IPS DF 6.9 (cell line): Measurements from ENCODE around the gene MFSD6.

Experiments
- DNase-seq: peaks from one replicate; pipeline ENCODE4 v3.0.0-alpha.2; 2013; ENCODE audit warnings: low read depth, low spot score
- H3K27ac ChIP-seq: one replicate; pipeline ENCODE4 v1.5.1; 2013; ENCODE audit warnings: low read length, control low read depth
- H3K27me3 ChIP-seq: 2 replicates; pipeline ENCODE4 v1.6.1; 2013; ENCODE audit warnings: mild to moderate bottlenecking, low read length; ENCODE audit not compliant: control insufficient read depth, insufficient read depth
- H3K36me3 ChIP-seq: 2 replicates; pipeline ENCODE4 v1.6.1; 2013; ENCODE audit warnings: low read length; ENCODE audit not compliant: control insufficient read depth, insufficient read depth
- H3K4me1 ChIP-seq: 2 replicates; pipeline ENCODE4 v1.6.1; 2013; ENCODE audit warnings: low read length; ENCODE audit not compliant: control insufficient read depth, insufficient read depth
- H3K4me3 ChIP-seq: 2 replicates; pipeline ENCODE4 v1.5.1; 2013; ENCODE audit warnings: mild to moderate bottlenecking, low read length
- H3K9me3 ChIP-seq: 2 replicates; pipeline ENCODE4 v1.6.1; 2013; ENCODE audit warnings: low read length, inconsistent platforms; ENCODE audit not compliant: control insufficient read depth, insufficient read depth
- WGBS: extraction: QIAGEN DNeasy Blood & Tissue Kit; methylation state at CpG from one replicate; pipeline ENCODE4 v1.1.7; 2013; ENCODE audit warnings: mixed read lengths, missing lambda C conversion rate; ENCODE audit not compliant: insufficient read length, insufficient coverage; 5-methylcytosine and 5-hydroxymethylcytosine counted together

Gene MFSD6

DNA sequence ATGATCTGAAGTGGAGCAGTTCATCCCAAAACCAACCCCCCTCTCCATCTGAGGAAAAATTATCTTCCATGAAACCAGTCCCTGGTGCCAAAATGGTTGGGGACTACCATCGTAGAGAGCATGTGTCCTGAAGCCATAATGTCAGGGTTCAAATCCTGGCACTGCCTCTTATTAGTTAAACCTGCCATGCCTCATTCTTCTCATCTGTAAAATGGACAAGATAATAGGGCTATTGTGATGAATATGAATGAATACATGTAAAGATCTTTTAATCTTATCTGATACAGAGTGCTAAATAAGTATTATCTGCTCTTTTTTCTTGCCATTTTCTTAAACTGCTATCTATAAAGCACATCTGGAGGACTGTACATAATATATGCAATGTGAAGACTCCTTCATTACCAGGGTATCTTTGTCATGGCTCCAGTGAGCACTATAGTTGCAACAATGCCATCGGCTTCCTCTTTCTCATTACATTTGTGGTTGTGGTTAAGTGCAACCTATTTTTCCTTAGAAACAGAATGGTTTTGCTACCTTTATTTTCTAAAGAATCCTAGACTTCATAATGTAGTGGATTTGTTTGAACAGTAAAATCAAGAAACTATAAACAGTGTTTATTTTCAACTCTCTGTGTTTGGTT lies 27.0 kb downstream of the MFSD6 start:
- no CpG with 5 or more reads among the region's 2 CpGs for WGBS
- H3K27me3 ChIP-seq, result no peaks in the 10 kb centered on the region
- no peaks in the 10 kb centered on the region for H3K4me1 ChIP-seq
- no peak overlapping the region for H3K27ac ChIP-seq
- H3K36me3 ChIP-seq, result no peaks in the 10 kb centered on the region
- H3K9me3 ChIP-seq, result no peaks in the 10 kb centered on the region
- H3K4me3 ChIP-seq, result no peak overlapping the region
- DNase-seq, result no peak

DNA sequence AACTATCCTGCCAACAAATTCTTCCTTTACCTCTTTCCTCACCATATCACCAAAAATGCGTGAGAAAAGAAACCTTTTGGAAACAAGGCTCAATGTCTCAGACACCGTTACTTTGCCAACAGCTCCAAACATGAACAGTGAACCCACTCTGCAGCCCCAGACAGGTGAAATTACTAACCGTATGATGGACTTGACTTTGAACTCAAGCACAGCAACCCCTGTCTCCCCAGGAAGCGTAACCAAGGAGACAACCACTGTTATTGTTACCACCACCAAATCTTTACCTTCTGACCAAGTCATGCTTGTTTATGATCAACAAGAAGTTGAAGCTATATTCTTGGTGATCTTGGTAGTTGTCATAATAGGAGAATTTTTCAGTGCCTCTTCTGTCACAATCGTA lies 28.4 kb downstream of the MFSD6 start:
- H3K27ac ChIP-seq, result no peak overlapping the region
- no peak for DNase-seq
- H3K36me3 ChIP-seq, result no peaks in the 10 kb centered on the region
- no peak overlapping the region for H3K4me3 ChIP-seq
- no CpG with 5 or more reads among the region's 5 CpGs for WGBS
- no peaks in the 10 kb centered on the region for H3K27me3 ChIP-seq
- H3K4me1 ChIP-seq, result no peaks in the 10 kb centered on the region
- no peaks in the 10 kb centered on the region for H3K9me3 ChIP-seq

DNA sequence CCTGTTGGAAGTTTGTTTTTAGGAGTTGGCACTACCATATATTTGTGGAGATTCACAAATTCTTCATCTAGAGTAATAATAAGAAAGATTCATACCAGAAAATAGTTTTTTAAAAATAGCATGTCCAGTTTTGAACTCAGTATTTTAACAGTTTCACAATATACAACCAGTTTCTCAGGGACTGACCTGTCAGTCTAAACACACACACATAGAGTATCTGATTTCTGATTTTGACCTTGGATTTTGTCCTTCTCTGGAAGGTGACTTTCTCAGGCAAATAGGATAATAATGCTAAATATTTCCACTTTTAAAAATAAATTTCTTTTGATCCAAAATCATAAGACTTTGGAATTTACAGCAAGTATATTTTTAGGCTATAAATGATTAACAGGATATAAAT lies 32.0 kb downstream of the MFSD6 start:
- Histone ChIP-seq H3K27ac (no peak overlapping the region), H3K36me3 (no peaks in the 10 kb centered on the region), H3K4me3 (no peak overlapping the region), H3K27me3 (no peaks in the 10 kb centered on the region), H3K9me3 (no peaks in the 10 kb centered on the region), H3K4me1 (no peaks in the 10 kb centered on the region)
- DNase-seq, result no peak

DNA sequence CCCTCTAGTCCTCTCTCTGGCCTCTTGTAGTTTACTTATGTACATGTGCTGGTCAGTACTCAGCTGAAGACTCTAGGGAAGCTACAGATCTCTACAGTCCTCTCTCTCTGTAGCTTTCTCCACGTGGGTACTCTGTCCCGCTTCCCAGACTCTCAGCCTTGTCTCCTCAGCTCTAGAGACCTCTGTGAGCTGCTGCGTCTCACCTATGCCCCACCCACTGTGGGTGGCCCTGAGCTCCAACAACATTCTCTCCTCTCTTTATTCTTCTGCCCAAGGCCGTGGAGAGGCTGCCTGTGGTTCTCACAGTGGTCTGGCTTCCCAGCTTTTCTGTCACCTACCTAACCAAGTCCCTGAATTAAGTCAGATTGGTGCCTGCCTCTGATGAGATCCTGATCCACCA lies 33.4 kb downstream of the MFSD6 start:
- no peak overlapping the region for H3K27ac ChIP-seq
- no CpG with 5 or more reads among the region's 4 CpGs for WGBS

GRCh38 chr2:190443055-190443454 lies 34.9 kb downstream of the MFSD6 start:
- H3K9me3 ChIP-seq, result no peaks in the 10 kb centered on the region
- H3K4me1 ChIP-seq, result no peaks in the 10 kb centered on the region
- H3K27me3 ChIP-seq, result no peaks in the 10 kb centered on the region
- DNase-seq, result no peak
- WGBS, result no CpG with 5 or more reads among the region's 2 CpGs
- no peaks in the 10 kb centered on the region for H3K36me3 ChIP-seq
- H3K4me3 ChIP-seq, result no peak overlapping the region
- H3K27ac ChIP-seq, result no peak overlapping the region

More for the DNA sequence above, 33.4 kb downstream of the MFSD6 start:
- H3K4me3 ChIP-seq, result no peak overlapping the region
- H3K36me3 ChIP-seq, result no peaks in the 10 kb centered on the region
- H3K9me3 ChIP-seq, result no peaks in the 10 kb centered on the region
- no peaks in the 10 kb centered on the region for H3K27me3 ChIP-seq
- H3K4me1 ChIP-seq, result no peaks in the 10 kb centered on the region
- no peak for DNase-seq

DNA sequence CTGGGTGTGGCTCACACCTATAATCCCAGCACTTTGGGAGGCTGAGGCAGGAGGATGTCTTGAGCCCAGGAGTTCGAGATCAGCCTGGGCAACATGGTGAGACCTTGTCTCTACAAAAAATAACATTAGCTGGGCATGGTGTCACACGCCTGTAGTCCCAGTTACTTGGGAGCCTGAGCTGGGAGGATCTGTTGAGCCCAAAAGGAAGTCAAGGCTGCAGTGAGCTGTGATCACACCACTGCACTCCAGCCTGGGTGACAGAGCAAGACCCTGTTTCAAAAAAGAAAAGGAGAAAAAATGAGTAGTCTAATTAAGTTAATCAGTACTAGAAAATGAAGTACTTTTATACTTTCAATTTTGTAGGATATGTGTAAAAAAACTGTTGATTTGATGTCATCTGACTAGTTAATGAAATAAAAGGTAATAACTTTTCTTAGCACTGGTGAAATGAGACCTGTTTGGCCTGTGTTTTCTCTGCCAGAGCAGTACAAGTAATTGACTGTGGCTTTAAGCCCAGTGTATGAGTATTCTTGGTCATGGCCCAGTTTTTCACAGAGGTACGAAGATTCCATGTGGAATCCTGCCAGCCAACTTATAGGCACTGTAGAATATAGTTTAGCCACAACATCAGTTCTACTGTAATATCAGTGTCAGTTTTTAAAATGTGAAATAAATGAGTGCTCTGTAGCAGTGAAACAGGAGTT lies 35.8 kb downstream of the MFSD6 start:
- Histone ChIP-seq H3K9me3 (no peaks in the 10 kb centered on the region), H3K36me3 (no peaks in the 10 kb centered on the region), H3K27ac (no peak overlapping the region), H3K4me3 (no peak overlapping the region), H3K27me3 (no peaks in the 10 kb centered on the region), H3K4me1 (no peaks in the 10 kb centered on the region)
- WGBS, result no CpG with 5 or more reads among the region's 3 CpGs
- DNase-seq, result no peak

DNA sequence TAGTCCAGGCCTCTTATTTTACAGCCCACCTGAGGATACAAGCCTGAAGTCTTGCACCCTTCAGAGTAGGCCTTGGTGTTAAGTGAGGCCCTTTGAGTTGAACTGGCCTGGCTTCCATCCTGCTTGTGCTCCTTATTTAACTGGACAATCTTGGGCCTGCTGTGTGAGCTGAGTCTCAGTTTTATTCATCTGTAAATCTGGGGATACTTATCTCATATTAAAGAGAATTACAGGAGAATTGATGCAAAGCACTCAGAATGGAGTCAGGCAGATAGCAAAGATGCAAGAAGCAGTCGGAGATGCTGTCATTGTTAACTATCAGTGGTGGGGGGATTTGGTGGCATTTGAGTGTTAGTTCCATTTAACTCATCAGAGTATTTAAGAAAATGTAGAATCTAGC lies 36.8 kb downstream of the MFSD6 start:
- Histone ChIP-seq H3K27ac (no peak overlapping the region), H3K27me3 (no peaks in the 10 kb centered on the region), H3K4me3 (no peak overlapping the region), H3K4me1 (no peaks in the 10 kb centered on the region), H3K9me3 (no peaks in the 10 kb centered on the region), H3K36me3 (no peaks in the 10 kb centered on the region)
- no peak for DNase-seq
- no CpG with 5 or more reads among the region's 1 CpG for WGBS

GRCh38 chr2:190446193-190446592 lies 38.0 kb downstream of the MFSD6 start:
- WGBS, result no CpG with 5 or more reads among the region's 2 CpGs
- no peak for DNase-seq
- Histone ChIP-seq H3K27ac (no peak overlapping the region), H3K4me3 (no peak overlapping the region), H3K36me3 (no peaks in the 10 kb centered on the region), H3K27me3 (no peaks in the 10 kb centered on the region), H3K4me1 (no peaks in the 10 kb centered on the region), H3K9me3 (no peaks in the 10 kb centered on the region)

DNA sequence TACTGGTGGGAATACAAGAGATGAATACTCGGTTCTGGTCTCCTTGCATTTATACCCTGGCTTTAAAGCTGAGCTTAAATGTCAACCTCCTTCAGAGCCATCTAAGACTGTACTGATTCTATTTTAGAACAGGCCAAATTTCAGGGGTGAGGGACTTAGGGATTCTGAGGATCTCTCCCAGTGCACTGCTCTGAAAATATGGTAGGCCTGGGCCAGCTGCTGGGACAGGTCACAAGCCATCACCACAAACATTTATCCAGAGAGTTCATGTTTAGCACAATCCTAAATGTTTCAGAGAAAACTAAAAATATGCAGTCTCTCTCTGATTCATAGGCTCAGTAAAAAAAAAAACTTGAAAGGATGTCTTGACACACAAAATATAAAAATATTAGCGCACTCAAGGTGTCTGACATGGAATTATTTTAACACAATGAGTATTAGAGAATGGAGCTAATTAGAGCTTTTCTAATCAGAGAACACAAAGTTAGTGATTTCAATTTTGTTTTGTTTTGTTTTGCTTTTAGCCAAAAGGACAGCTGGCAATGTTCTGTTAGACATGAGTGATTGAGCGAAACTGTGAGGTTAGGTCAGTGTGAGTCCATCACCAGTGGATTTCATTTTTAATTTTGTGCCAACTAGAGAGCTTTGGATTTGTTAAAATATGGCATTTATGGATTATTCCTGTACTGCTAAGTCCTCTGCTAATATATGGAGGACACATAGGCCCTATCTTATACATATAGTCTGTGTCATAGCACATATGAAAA lies 38.8 kb downstream of the MFSD6 start:
- no peaks in the 10 kb centered on the region for H3K4me1 ChIP-seq
- no CpG with 5 or more reads among the region's 3 CpGs for WGBS
- no peak overlapping the region for H3K4me3 ChIP-seq
- no peaks in the 10 kb centered on the region for H3K36me3 ChIP-seq
- no peak for DNase-seq
- no peaks in the 10 kb centered on the region for H3K27me3 ChIP-seq
- no peak overlapping the region for H3K27ac ChIP-seq
- no peaks in the 10 kb centered on the region for H3K9me3 ChIP-seq

- Histone ChIP-seq H3K27ac (no peak overlapping the region), H3K4me1 (no peaks in the 10 kb centered on the region), H3K4me3 (no peak overlapping the region), H3K9me3 (no peaks in the 10 kb centered on the region), H3K36me3 (no peaks in the 10 kb centered on the region), H3K27me3 (no peaks in the 10 kb centered on the region)
- DNase-seq, result no peak
Measured at GRCh38 chr2:190447766-190448165, 39.6 kb downstream of the MFSD6 start.
